ENCODE data around the gene JKAMP.

DNA sequence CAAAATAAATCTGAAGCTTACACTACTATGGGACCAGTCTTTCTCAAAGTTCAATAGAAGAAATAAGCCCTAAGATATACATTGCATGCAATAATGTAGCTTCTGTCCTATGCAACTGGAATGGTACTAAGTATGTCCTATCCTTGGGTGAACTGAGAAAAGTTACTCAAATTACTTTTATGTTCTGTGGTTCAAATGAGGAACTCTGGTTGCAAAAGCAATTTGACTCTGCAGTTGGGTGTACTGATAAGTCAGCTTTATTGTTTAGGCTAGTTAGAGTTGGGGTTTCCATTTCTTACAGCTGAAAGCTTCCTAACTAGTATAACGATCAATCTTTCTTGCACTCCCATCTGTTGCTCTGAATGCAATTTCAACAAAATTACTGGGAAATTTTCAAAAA is 48.3 kb upstream of the JKAMP start:
- TF ChIP-seq, protein P1, sequence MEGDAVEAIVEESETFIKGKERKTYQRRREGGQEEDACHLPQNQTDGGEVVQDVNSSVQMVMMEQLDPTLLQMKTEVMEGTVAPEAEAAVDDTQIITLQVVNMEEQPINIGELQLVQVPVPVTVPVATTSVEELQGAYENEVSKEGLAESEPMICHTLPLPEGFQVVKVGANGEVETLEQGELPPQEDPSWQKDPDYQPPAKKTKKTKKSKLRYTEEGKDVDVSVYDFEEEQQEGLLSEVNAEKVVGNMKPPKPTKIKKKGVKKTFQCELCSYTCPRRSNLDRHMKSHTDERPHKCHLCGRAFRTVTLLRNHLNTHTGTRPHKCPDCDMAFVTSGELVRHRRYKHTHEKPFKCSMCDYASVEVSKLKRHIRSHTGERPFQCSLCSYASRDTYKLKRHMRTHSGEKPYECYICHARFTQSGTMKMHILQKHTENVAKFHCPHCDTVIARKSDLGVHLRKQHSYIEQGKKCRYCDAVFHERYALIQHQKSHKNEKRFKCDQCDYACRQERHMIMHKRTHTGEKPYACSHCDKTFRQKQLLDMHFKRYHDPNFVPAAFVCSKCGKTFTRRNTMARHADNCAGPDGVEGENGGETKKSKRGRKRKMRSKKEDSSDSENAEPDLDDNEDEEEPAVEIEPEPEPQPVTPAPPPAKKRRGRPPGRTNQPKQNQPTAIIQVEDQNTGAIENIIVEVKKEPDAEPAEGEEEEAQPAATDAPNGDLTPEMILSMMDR (optimal IDR thresholded peaks at IDR 0.05 in 1 of 3, IDR thresholded peaks at IDR 0.05 in 1 of 3, conservative IDR thresholded peaks at IDR 0.05 in 1 of 3; ENCODE audit: extremely low read depth in 1 of 3, insufficient read depth in 2 of 3, low read length in 3 of 3): no peak
- no peak for TF ChIP-seq EZH2 (IDR thresholded peaks at IDR 0.05; ENCODE audit: low read length)
